ENCODE results near the gene LAMP2.

The LAMP2 gene

DNA sequence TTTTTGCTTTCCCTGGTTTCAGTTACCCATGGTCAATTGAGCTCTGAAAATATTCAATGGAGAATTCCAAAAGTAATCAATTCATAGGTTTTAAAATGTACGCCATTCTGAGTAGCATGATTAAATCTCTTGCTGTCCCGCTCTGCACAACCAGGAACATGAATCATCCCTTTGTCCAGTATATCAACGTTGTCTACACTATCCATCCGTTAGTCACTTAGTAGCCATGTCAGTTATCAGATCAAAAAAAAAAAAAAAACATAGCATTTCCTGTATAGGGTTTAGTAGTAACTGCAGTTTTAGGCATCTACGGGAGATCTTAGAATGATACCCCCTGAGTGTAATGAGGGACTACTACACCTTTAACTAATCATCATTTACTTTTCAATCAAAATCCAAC lies 15.1 kb downstream of the LAMP2 start:
- Histone ChIP-seq H2AFZ (ENCODE audit: low read length) (no peak overlapping the region), H3K9ac (ENCODE audit: low read length) (no peak overlapping the region), H3K36me3 (replicated peaks; ENCODE audit: insufficient read depth, low read length) (no peaks in the 10 kb centered on the region; the same call in 1 of the 2 replicates), H4K20me1 (ENCODE audit: insufficient read depth, low read length) (no peaks in the 10 kb centered on the region; the same call in 1 of the 2 replicates), H3K9me2 (replicated peaks; ENCODE audit: insufficient read depth, low read length) (no peaks in the 10 kb centered on the region), H3K79me2 (ENCODE audit: low read length) (peaks cover 21% of the 10 kb centered on the region), H3K9me3 (replicated peaks; ENCODE audit: insufficient read depth, low read length) (no peaks in the 10 kb centered on the region), H3F3A (ENCODE audit: insufficient read depth, low read length) (peaks cover 11% of the 10 kb centered on the region; the same call in 1 of the 2 replicates), H3K4me1 (ENCODE audit: low read length) (peaks cover 12% of the 10 kb centered on the region), H3K27me3 (replicated peaks; ENCODE audit: insufficient read depth, low read length) (no peaks in the 10 kb centered on the region), H3K27ac (ENCODE audit: low read length) (no peak overlapping the region), H3K4me2 (ENCODE audit: low read depth, low read length) (no peak overlapping the region), H3K4me3 (ENCODE audit: low read length) (no peak overlapping the region)
- no peak for TF ChIP-seq EZH2phosphoT487 (IDR thresholded peaks at IDR 0.05; ENCODE audit: low read length)
- TF ChIP-seq EZH2 (optimal IDR thresholded peaks at IDR 0.05; ENCODE audit: low read depth, low read length), result no peak
- TF ChIP-seq, protein P1, sequence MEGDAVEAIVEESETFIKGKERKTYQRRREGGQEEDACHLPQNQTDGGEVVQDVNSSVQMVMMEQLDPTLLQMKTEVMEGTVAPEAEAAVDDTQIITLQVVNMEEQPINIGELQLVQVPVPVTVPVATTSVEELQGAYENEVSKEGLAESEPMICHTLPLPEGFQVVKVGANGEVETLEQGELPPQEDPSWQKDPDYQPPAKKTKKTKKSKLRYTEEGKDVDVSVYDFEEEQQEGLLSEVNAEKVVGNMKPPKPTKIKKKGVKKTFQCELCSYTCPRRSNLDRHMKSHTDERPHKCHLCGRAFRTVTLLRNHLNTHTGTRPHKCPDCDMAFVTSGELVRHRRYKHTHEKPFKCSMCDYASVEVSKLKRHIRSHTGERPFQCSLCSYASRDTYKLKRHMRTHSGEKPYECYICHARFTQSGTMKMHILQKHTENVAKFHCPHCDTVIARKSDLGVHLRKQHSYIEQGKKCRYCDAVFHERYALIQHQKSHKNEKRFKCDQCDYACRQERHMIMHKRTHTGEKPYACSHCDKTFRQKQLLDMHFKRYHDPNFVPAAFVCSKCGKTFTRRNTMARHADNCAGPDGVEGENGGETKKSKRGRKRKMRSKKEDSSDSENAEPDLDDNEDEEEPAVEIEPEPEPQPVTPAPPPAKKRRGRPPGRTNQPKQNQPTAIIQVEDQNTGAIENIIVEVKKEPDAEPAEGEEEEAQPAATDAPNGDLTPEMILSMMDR (IDR thresholded peaks at IDR 0.05; ENCODE audit: low read length), result no peak
- DNase-seq, result no peak

DNA sequence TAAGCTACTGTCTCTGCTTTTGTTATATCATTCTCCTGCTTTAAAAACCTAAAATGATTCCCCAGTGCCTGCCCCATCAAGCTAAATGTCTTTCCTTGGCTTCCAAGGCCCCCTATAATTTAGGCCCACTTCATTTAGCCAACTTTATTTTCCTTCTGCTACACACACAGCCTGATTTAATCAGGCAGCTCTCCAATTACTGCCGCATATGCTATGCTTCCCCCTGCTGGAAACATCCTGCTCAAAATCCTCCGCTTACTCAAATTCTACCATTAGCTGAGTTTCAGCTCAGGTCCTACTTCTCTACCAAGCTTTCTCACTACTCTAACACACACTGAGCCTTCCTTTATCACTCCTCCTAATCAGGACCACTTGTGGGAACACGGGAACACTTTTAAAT lies 17.0 kb downstream of the LAMP2 start:
- TF ChIP-seq, protein P1 (IDR thresholded peaks at IDR 0.05; ENCODE audit: low read length), result no peak
- TF ChIP-seq EZH2phosphoT487 (IDR thresholded peaks at IDR 0.05; ENCODE audit: low read length) (no peak), EZH2 (optimal IDR thresholded peaks at IDR 0.05; ENCODE audit: low read depth, low read length) (no peak)
- H4K20me1 ChIP-seq (ENCODE audit: insufficient read depth, low read length), result no peaks in the 10 kb centered on the region
- H3K9me2 ChIP-seq (replicated peaks; ENCODE audit: insufficient read depth, low read length), result no peaks in the 10 kb centered on the region
- H3K27me3 ChIP-seq (replicated peaks; ENCODE audit: insufficient read depth, low read length), result no peaks in the 10 kb centered on the region
- no peak overlapping the region for H3K4me3 ChIP-seq (ENCODE audit: low read length)
- peaks cover 4% of the 10 kb centered on the region; the same call in 1 of the 2 replicates for H3F3A ChIP-seq (ENCODE audit: insufficient read depth, low read length)
- no peak overlapping the region for H3K9ac ChIP-seq (ENCODE audit: low read length)
- H2AFZ ChIP-seq (ENCODE audit: low read length), result no peak overlapping the region
- no peaks in the 10 kb centered on the region; the same call in 1 of the 2 replicates for H3K36me3 ChIP-seq (replicated peaks; ENCODE audit: insufficient read depth, low read length)
- H3K4me2 ChIP-seq (ENCODE audit: low read depth, low read length), result no peak overlapping the region
- no peak for DNase-seq
- H3K79me2 ChIP-seq (ENCODE audit: low read length), result peaks cover 6% of the 10 kb centered on the region
- no peaks in the 10 kb centered on the region for H3K9me3 ChIP-seq (replicated peaks; ENCODE audit: insufficient read depth, low read length)
- H3K4me1 ChIP-seq (ENCODE audit: low read length), result peaks cover 3% of the 10 kb centered on the region
- H3K27ac ChIP-seq (ENCODE audit: low read length), result no peak overlapping the region

DNA sequence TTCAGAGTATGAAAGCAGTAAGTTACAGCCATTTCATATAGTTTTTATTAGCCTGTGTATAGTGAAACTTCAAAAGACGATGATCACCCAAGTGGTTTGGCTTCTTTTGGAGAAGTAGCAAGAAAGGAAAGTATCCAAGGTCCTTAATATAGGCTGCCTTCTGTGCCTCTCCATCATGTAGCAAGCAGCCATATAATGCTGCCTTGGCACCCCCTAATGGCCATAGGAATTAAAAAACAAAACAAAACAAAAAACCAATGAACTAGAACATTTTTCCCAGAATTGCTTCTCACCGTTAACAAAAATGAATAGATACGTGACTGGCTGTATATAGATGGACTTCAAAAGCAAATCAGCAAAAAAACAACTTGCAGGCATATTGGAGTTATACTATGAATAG lies 18.9 kb downstream of the LAMP2 start:
- H3F3A ChIP-seq (ENCODE audit: insufficient read depth, low read length), result no peaks in the 10 kb centered on the region
- H3K4me1 ChIP-seq (ENCODE audit: low read length), result no peaks in the 10 kb centered on the region
- H4K20me1 ChIP-seq (ENCODE audit: insufficient read depth, low read length), result no peaks in the 10 kb centered on the region
- H3K79me2 ChIP-seq (ENCODE audit: low read length), result no peaks in the 10 kb centered on the region
- no peak overlapping the region for H2AFZ ChIP-seq (ENCODE audit: low read length)
- H3K27ac ChIP-seq (ENCODE audit: low read length), result no peak overlapping the region
- H3K9ac ChIP-seq (ENCODE audit: low read length), result no peak overlapping the region
- H3K36me3 ChIP-seq (replicated peaks; ENCODE audit: insufficient read depth, low read length), result no peaks in the 10 kb centered on the region; the same call in 1 of the 2 replicates
- no peak for DNase-seq
- H3K9me2 ChIP-seq (replicated peaks; ENCODE audit: insufficient read depth, low read length), result no peaks in the 10 kb centered on the region
- TF ChIP-seq, protein P1 (IDR thresholded peaks at IDR 0.05; ENCODE audit: low read length), result peak; percentile 38
- TF ChIP-seq EZH2phosphoT487 (IDR thresholded peaks at IDR 0.05; ENCODE audit: low read length), result no peak
- H3K27me3 ChIP-seq (replicated peaks; ENCODE audit: insufficient read depth, low read length), result no peaks in the 10 kb centered on the region
- no peak overlapping the region for H3K4me3 ChIP-seq (ENCODE audit: low read length)
- H3K4me2 ChIP-seq (ENCODE audit: low read depth, low read length), result no peak overlapping the region
- no peaks in the 10 kb centered on the region for H3K9me3 ChIP-seq (replicated peaks; ENCODE audit: insufficient read depth, low read length)

Measured in MM.1S (cell line).